ENCODE data around the gene KCNE5.
"Not testable (repeated sequence)": the region's sequence is repeated elsewhere in the genome, so short reads cannot be mapped to it uniquely, and the experiment has no call there.

The KCNE5 gene, protein sequence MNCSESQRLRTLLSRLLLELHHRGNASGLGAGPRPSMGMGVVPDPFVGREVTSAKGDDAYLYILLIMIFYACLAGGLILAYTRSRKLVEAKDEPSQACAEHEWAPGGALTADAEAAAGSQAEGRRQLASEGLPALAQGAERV

DNA sequence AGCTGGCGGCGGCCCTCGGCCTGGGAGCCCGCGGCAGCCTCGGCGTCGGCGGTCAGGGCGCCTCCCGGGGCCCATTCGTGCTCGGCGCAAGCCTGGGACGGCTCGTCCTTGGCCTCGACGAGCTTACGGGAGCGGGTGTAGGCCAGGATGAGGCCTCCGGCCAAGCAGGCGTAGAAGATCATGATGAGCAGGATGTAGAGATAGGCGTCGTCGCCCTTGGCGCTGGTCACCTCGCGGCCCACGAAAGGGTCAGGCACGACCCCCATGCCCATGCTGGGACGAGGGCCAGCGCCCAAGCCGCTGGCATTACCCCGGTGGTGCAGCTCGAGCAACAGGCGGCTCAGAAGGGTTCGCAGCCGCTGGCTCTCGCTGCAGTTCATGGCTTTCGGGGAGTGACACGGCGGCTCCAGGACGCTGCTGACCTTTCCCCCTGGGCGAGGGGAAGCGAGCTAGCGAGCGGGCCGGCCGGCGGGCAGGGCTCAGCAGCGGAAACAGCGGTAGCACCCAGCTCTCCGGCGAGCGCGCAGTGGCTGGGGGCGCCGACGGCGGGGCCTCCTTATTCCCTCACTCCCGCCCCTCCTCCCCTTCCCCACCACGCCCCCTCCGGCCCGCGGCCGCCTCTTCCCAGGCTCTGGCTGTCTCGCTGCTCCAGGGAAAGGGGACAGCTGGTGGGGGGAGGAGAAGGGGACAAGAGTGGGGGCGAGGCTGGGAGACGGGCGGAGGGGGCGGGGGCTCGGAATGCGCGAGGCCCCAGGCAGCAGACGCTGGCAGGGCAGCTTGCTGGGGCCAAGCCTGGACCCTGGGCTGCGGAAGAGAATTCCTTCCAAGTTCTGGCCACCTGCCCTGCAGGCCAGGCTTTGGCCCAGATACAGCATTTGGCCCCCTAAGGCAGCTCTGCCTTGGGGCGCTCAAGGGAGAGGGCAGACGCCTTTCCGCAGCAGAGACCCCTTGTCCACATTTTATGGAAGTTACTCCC lies at the start of gene KCNE5:
Gene KCNE5, minus strand, starts transcription at position 532 of the 976 bp plus-strand sequence. Its CDS starts 152 bp downstream, at position 380.
- DNase-seq = peak in 5 of 14 donors; percentile 4 to 47 (median 11)

DNA sequence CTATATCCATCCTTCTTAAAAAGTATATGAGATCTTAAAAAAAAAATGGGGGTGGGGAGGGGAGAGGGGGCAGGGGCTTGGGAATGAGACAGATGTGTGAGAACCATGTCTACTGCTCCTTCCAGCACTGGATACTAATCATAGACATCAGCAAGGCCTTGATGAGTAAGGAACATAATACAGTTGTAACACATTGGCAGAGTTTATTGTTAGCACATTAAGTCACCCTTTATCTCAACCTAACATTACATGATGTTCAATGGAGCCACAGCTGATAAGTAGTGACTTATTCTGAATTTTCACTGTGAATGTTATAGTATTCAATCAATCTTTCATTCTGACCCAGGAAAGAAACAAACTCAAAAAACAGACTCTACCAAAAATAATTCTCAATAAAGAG lies 47.3 kb upstream of the KCNE5 start:
- DNase-seq = no peak

DNA sequence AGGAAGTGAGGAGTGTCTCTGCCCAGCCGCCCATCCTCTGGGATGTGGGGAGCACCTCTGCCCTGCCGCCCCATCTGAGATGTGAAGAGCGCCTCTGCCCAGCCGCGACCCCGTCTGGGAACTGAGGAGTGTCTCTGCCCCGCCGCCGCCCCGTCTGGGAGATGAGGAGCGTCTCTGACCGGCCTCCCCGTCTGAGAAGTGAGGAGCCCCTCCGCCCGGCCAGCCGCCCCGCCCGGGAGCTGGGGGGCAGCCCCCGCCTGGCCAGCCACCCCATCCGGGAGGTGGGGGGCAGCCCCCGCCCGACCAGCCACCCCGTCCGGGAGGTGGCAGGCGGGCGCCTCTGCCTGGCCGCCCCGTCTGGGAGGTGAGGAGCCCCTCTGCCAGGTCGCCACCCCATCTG lies 46.2 kb upstream of the KCNE5 start:
- not testable (repeated sequence) for DNase-seq

DNA sequence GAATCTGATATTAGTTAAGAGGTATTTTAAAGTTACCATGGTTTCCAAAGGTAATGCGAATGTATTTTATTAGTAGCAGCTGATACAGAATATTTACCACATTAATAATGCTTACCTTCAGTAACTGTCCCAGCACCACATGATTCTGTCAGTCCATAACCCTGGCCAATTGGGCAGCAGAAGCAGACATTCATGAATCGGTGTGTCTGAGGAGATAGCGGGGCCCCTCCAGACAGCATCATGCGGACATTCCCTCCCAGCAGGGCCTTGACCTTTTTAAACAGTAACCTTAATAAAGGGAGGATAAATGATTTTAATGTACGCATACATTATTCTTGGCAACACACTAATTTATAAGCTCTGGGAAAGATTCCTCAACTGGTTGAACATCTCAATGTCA lies 43.0 kb upstream of the KCNE5 start:
- no peak for DNase-seq

DNA sequence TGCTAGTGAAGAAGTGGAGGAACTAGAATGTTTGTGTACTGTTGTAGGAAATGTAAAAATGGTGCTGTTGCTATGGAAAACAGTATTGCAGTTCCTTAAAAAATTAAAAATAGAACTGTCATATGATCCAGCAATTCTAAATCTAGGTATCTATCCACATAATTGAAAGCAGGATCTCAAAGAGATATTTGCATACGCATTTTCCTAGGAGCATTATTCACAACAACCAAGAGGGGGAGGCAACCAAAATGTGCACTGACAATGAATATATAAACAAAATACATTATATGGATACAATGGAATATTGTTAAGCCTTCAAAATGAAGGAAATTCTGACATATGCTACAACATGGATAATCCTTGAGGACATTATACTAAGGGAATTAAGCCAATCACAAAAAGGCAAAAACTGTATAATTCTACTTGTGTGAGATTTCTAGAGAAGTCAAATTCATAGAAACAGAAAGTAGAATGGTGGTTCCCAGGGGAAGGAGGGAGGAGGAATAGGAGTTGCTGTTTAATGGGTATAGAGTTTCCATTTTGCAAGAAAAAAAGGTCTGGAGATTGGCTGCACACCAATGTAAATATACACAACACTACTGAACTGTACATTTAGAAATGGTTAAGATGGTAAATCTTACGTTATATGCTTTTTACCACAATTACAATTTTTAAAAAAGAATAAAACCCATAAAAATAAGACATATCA lies 35.6 kb upstream of the KCNE5 start:
- DNase-seq = no peak

DNA sequence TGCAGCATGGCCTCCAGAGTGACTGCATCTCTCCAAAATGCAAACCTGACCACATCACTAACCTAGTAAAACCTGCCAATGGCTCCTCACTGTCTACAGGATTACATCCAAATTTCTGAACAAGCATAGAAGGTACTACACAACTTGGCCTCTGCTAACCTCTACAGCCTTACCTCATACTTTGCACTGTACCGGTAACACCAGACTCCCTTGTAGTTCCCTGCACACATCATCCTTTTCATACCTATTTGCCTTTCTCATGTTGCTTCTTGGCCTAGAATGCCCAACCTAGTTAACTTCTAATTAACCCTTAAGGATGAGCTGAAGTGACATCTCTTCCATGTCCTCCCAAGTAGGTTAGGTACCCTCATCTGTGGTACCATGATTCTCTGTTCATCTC lies 33.4 kb upstream of the KCNE5 start:
- no peak for DNase-seq

DNA sequence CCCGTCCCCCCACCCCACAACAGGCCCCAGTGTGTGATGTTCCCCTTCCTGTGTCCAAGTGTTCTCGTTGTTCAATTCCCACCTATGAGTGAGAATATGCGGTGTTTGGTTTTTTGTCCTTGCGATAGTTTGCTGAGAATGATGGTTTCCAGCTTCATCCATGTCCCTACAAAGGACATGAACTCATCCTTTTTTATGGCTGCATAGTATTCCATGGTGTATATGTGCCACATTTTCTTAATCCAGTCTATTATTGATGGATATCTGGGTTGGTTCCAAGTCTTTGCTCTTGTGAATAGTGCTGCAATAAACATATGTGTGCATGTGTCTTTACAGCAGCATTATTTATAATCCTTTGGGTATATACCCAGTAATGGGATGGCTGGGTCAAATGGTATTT lies 32.4 kb upstream of the KCNE5 start:
- DNase-seq = not testable (repeated sequence)

DNA sequence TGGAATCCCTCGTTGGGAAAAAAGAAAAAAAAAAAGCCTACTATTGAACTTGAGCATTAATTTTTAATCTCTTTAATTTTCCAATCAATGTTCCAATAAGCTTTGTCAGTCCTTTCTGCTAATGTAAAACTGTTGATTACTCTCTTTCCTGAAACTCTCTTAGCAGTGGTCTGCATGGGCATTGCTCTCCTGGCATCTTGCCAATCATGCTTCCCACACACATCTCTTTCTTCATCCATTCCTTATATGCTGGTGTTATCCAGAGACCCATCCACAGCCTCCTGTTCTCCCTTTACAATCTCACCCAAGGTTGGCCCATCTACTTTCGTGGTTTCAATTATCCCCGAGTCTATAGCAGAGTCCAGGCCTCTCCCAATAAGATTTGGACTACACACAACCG lies 31.8 kb upstream of the KCNE5 start:
- no peak for DNase-seq

DNA sequence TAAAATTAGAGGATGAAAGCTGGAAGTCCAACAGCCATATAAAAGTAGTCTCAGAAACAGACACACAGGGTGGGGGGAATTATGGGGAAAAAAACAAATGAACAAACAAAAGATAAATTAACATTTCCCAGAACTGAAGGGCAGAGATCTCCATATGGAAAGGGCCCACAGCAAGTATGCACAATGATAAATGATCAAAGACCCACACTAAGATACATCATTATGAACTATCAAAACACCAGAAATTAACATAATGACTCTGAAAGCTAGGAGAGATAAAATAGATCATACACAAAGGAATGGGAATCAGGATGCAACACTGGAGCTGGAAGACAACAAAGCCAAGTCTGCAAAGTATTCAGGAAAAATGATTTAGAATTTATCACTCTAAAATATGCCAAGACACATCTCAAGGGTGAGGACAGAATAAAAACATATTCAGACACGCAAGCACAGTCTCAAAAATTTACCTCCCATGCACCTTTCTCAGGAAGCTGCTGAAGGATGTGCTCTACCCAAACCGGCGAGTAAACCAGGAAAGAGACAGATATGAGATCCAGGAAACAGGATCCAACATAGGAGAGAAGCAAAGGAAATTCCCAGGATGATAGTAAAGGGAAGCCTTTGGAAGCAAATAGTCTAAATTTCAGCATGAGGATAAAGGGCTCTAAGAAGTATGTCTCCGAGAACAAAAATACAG lies 30.7 kb upstream of the KCNE5 start:
- DNase-seq = no peak

DNA sequence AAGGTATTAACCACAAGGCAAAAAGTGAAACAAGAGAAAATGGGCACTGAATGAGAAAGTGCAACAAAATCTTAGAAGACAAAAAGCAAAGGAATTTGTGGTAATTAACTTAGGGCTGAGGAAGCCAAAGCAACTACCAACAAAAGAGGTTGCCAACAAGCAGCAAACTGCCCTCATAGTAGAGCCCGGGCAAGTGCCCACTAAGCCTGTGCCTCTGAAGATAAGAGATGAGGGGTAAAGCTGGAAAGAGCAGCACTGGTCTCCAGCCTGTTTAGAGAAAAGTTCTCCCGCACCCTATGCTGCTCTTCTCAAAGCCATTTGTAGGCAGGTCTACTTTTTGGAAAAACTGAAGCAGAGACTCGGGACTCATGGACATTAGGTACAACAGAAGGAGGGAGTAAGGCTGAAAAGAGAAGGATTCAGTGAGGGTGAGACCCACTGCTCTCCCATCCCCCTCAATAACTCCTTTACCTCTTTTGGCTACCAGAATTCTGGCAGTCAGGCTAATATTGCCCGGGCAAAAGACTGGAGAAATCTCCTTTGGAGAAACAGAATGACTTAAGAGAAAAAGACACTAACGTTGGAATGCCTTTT lies 29.6 kb upstream of the KCNE5 start:
- DNase-seq = no peak

DNA sequence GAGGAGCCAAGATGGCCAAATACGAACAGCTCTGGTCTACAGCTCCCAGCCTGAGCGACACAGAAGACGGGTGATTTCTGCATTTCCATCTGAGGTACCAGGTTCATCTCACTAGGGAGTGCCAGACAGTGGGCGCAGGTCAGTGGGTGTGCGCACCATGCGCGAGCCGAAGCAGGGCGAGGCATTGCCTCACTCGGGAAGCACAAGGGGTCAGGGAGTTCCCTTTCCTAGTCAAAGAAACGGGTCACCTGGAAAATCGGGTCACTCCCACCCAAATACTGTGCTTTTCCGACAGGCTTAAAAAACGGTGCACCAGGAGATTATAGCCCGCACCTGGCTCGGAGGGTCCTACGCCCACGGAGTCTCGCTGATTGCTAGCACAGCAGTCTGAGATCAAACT lies 19.7 kb upstream of the KCNE5 start:
- not testable (repeated sequence) for DNase-seq

DNA sequence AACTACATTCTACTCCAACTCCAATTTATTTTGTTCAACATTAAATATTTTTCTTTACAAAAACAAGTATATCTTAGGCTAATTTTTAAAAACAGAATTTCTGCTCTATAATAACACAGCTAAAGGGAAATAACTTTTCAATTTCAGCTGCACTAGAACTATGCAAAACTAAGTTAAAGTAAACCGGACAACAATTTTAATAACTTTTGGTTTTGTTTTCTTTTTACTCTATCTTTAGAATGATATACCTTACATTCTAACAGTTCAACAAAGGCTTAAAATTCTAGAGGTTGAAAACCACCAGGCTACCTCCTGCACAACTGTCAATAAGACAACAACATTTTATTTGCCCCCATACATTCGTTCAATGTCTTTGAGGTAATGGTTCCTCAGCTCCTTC lies 18.7 kb upstream of the KCNE5 start:
- no peak for DNase-seq

DNA sequence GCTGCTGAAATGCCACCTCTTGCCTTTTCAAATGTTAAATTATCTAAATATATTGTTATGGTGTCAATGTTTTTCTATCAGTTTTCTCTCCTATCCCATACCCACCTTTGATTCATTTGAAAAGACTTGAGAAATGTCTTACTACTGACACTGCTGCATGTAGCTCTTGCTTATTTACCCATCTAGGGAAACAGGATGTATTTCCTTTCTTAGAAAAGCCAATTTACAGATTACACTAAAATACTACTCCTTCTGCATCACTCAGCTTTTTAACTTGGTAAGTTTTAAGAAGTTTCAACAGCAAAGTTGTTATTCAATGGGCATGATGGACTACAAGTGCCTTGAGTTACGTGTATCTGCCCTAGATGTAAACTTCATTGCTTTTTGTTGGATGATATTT lies 13.2 kb upstream of the KCNE5 start:
- no peak for DNase-seq

DNA sequence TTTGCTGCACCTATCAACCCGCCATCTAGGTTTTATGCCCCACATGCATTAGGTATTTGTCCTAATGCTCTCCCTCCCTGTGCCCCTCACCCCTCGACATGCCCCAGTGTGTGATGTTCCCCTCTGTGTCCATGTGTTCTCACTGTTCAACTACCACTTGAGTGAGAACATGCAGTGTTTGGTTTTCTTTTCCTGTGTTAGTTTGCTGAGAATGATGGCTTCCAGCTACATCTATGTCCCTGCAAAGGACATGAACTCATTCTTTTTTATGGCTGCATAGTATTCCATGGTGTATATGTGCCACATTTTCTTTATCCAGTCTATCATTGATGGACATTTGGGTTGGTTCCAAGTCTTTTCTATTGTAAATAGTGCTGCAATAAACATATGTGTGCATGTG lies 12.5 kb upstream of the KCNE5 start:
- DNase-seq = not testable (repeated sequence)

DNA sequence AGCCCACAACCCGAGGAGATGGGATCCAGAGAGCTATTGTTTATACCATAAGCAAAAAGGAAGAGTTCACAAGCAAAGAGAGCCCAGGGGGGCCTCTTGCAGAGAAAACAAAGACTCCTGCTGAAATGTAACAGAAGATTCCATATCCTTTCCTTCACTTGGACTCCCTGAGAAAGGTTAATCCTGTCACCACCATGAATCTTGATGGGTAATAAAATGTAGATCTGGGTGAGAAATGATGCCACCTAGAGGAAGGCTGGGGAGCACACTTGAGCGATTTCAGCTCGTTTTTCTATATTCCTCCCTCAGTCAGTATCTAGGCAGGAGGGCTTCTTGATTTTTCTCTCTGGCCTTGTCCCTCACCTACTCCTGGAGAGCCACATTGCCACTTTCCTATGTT lies 10.2 kb upstream of the KCNE5 start:
- DNase-seq = peak in 1 of 14 donors; percentile 0

DNA sequence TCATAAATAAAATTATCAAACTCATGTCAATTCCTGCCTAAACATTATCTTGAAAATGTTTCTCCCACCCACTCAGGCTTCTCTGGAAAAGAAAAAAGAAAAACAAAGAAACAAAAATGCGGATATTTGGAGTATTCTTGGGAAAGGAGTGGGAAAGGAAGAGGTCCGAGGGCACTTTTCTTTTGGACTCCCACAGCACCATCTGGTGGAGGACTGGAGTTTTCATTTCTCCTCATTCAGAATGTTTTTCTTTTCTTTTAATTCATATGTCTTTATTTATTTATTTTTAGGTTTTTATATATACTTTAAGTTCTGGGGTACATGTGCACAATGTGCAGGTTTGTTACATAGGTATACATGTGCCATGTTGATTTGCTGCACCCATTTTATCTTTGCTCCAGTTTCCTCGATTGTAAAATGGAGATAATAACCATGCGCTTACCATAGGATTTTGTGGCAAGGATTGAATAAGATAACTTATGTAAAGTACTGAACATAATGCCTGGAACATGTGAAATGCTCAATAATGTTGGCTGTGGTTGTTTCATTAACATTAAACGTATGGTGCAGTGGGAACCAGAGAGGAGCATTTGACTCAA lies 8.0 kb upstream of the KCNE5 start:
- DNase-seq = peak in 1 of 14 donors; percentile 2

DNA sequence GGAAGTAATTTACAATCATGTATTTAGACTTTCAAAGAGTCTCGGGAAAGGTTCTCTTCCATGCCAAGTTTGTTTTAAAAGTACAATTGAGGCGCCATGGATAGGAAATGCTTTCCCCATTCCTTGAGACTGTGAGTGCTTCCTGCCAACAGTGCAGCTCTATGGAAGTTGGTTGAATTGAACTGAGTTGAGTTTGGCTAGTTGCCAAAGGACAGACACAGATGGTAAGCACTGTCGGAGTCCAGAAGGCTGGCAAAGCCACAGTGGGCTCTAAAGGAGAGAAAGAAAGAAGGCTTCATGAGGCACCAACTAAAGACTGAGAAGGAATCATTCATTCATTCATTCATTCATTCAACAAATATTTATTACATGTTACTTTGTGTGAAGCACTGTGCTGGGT lies 4.3 kb upstream of the KCNE5 start:
- DNase-seq = peak in 4 of 14 donors; percentile 1 to 67 (median 2)

DNA sequence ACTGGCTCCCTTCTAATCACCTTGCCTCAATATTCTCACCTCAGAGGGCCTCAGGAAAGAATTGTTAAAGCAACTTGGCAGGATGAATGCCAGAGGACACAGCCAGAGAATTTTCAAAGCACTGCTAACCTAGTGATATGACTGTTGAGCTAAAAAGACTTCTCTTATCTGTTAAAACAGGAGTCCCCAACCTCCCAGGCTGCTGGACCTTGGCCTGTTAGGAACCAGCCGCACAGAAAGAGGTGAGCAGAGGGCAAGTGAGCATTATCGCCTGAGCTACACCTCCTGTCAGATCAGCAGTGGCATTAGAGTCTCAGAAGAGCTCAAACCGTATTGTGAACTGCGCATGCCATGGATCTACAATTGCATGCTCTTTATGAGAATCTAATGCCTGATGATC lies 1.7 kb upstream of the KCNE5 start:
- no peak for DNase-seq

DNA sequence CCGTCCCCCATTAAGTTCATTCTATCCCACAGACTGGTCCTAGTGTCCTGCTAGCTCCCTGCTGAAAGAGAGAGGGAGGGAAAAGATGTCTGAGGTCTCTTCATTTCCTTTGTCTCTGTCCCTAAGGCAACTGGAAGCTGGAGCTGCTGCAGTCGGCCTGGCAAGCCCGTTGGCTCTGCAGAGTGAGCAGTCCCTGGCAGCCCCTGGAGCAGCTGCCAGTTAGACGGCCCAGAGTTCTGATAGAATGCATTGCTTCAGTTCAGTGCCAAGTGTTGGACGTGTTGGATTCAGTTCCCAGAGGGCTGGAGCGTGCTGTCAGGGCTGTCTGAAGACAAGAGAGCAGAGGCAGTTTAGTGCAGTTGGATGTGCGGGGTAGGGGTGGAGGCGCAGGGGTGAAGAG lies 975 bp downstream of the KCNE5 start:
- DNase-seq = peak in 6 of 14 donors; percentile 2 to 39 (median 26)

DNA sequence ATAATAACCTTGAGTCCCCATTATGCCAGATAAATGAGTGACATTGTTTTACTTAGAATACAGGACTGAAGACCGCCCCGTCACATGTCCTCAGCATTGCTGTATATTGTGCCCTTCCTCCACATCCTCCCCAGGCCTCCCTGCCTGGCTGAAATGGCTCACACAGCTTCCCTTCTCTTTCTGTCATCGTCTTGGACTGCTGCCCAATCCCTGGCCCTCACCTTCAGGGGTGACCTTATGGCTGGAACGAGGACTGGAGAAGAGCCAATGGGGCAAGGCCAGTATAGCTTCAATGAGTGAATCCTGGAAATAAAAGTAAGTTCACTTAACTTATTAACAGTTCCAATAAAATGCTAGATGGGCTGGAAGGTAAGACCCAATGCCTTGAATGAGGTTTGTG lies 2.7 kb downstream of the KCNE5 start:
- no peak for DNase-seq

DNA sequence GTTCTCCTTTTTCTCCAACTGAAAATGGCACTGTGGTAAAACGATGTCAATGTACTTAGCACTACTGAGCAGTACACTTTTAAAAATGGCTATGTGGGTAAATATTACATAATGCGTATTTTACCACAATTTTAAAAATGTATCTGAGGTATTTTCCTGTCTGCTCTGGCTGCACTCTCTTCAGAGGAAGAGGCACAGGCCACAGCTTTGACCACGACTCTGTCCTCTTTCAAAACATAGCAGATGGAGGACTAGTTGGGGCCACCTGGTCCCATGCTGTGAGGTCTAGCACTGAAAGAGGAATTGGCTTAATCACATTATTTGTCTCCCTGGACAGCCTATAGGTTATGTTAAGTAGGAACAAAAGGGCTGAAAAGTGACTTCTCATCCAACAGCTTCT lies 5.2 kb downstream of the KCNE5 start:
- peak in 1 of 14 donors; percentile 55 for DNase-seq

DNA sequence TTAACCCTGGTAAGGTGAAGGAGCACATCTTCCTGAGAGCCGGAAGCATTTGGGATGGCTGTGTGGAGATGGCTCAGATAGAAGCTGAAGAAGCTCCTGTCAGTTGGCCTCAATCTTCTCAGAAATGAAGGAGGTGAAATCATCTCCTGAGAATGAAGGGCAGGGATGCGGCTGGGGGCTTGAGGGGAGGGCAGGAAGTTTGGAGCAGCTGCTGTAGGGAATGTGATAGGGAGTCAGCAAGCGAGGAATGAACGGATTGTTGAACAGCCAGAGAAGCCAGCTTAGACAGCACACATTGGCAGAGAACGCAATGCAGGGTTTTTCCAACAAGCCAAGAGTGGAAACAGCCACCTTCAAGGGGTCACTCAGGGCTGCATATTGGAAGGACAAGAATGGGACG lies 10.0 kb downstream of the KCNE5 start:
- DNase-seq = no peak
